Ascending aorta (tissue), 2 donors: ENCODE data around the gene ADGRB3. TPM values are rescaled to one million over a fixed set of nuclear protein-coding genes. Genes with fewer than 3 reads are reported as not detected.
"Not testable (repeated sequence)": the region's sequence is repeated elsewhere in the genome, so short reads cannot be mapped to it uniquely, and the experiment has no call there.

ENCODE experiments used
- DNase-seq, 2 donors: peaks; one replicate each; pipeline ENCODE4 v3.0.0-alpha.2; 2019; ENCODE audit warnings: low spot score in 2 of 2
- H3K27ac ChIP-seq, 2 donors: fragments of 200-600 bp; sonication (generic); one replicate each; pipeline ENCODE4 v1.5.1; 2016 to 2017; ENCODE audit warnings: mild to moderate bottlenecking in 1 of 2
- H3K27me3 ChIP-seq: fragments of 200-600 bp; sonication (generic); one replicate; pipeline ENCODE4 v1.5.1; 2017
- H3K36me3 ChIP-seq, 2 donors: fragments of 200-600 bp; sonication (generic); one replicate each; pipeline ENCODE4 v1.5.1; 2016
- H3K4me1 ChIP-seq, 2 donors: fragments of 200-600 bp; sonication (generic); one replicate each; pipeline ENCODE4 v1.5.1; 2016 to 2017; ENCODE audit warnings: mild to moderate bottlenecking in 1 of 2
- H3K4me3 ChIP-seq, 2 donors: fragments of 200-600 bp; sonication (generic); one replicate each; pipeline ENCODE4 v1.5.1; 2016 to 2017; ENCODE audit warnings: mild to moderate bottlenecking in 1 of 2
- H3K9me3 ChIP-seq, 2 donors: fragments of 200-600 bp; sonication (generic); one replicate each; pipeline ENCODE4 v1.5.1; 2016
- CTCF ChIP-seq, 3 experiments: fragments of 200-600 bp in 2 of 3; fragments of 450-650 bp in 1 of 3; sonication (generic) in 2 of 3; IDR thresholded peaks; one replicate each; pipeline ENCODE4 v1.5.1; 2016 to 2019; ENCODE audit warnings: antibody characterized with exemption in 3 of 3, mild to moderate bottlenecking in 1 of 3, moderate library complexity in 1 of 3
- intact Hi-C: fragments of 100-400 bp; cut with DNase I; formaldehyde crosslinking; loops from one replicate; pipeline ENCODE4 v1.15.1; 2023
- total RNA-seq: library from RNA; depleted of rRNA; stranded (reverse); fragments of >200 nt; gene quantifications from one replicate; pipeline ENCODE4 v1.1.0, GENCODE V29; 2016

Gene ADGRB3
- total RNA-seq, 1 donor from 2014 or later = 4.4 TPM

GRCh38 chr6:69423785-69424184 lies 788.7 kb downstream of the ADGRB3 start:
- H3K36me3 ChIP-seq = no peaks in the 10 kb centered on the region
- H3K4me3 ChIP-seq = no peak overlapping the region
- H3K27me3 ChIP-seq = no peaks in the 10 kb centered on the region
- no peak for DNase-seq
- no peak overlapping the region for H3K27ac ChIP-seq
- no peak for TF ChIP-seq CTCF (IDR thresholded peaks at IDR 0.05)
- no peaks in the 10 kb centered on the region for H3K4me1 ChIP-seq
- intact Hi-C loops = no loop called here
- H3K9me3 ChIP-seq = no peaks in the 10 kb centered on the region

GRCh38 chr6:69424581-69424980 lies 789.5 kb downstream of the ADGRB3 start:
- no peak overlapping the region for H3K27ac ChIP-seq
- H3K27me3 ChIP-seq = no peaks in the 10 kb centered on the region
- TF ChIP-seq CTCF (IDR thresholded peaks at IDR 0.05) = no peak
- no peaks in the 10 kb centered on the region for H3K36me3 ChIP-seq
- H3K9me3 ChIP-seq = no peaks in the 10 kb centered on the region
- intact Hi-C loops = no loop called here
- no peaks in the 10 kb centered on the region for H3K4me1 ChIP-seq
- H3K4me3 ChIP-seq = no peak overlapping the region
- no peak for DNase-seq

- no peaks in the 10 kb centered on the region for H3K36me3 ChIP-seq
- H3K27ac ChIP-seq = no peak overlapping the region
- no peak overlapping the region for H3K4me3 ChIP-seq
- H3K27me3 ChIP-seq = no peaks in the 10 kb centered on the region
- H3K4me1 ChIP-seq = no peaks in the 10 kb centered on the region
- DNase-seq = no peak
- intact Hi-C loops = no loop called here
- TF ChIP-seq CTCF (IDR thresholded peaks at IDR 0.05) = no peak
- no peaks in the 10 kb centered on the region for H3K9me3 ChIP-seq
Observed at GRCh38 chr6:69427882-69428281, 792.8 kb downstream of the ADGRB3 start.

GRCh38 chr6:69432168-69432567 lies 797.1 kb downstream of the ADGRB3 start:
- H3K27ac ChIP-seq, intact Hi-C loops, H3K4me1 ChIP-seq, H3K4me3 ChIP-seq, H3K27me3 ChIP-seq, H3K9me3 ChIP-seq, H3K36me3 ChIP-seq, DNase-seq: not testable (repeated sequence)

GRCh38 chr6:69433116-69433515 lies 798.0 kb downstream of the ADGRB3 start:
- H3K4me3 ChIP-seq, H3K4me1 ChIP-seq, DNase-seq, intact Hi-C loops, H3K9me3 ChIP-seq, H3K27me3 ChIP-seq, H3K36me3 ChIP-seq, H3K27ac ChIP-seq: not testable (repeated sequence)

- TF ChIP-seq CTCF (IDR thresholded peaks at IDR 0.05) = no peak
- Histone ChIP-seq H3K9me3 (no peaks in the 10 kb centered on the region), H3K27ac (no peak overlapping the region), H3K36me3 (no peaks in the 10 kb centered on the region), H3K4me3 (no peak overlapping the region), H3K4me1 (no peaks in the 10 kb centered on the region), H3K27me3 (no peaks in the 10 kb centered on the region)
- DNase-seq = no peak
- intact Hi-C loops = no loop called here
Observed at GRCh38 chr6:69438113-69438512, 803.0 kb downstream of the ADGRB3 start.
